ENCODE measurements around the gene FGF16. TPM values are rescaled to one million over a fixed set of nuclear protein-coding genes. Genes with fewer than 3 reads are reported as not detected.

The FGF16 gene
- polyA plus RNA-seq, 3 donors: not detected

GRCh38 chrX:77444075-77444474 is 3.1 kb upstream of the FGF16 start:
- Histone ChIP-seq H3K9me3 (replicated peaks in 1 of 2; ENCODE audit: control insufficient read depth in 1 of 2, insufficient read depth in 1 of 2, low read length in 2 of 2) (no peaks in the 10 kb centered on the region), H3K4me3 (replicated peaks in 1 of 3; ENCODE audit: low read depth in 2 of 3, low read length in 3 of 3) (no peak overlapping the region), H3K79me2 (ENCODE audit: insufficient read depth, low read length) (no peaks in the 10 kb centered on the region), H3K27me3 (ENCODE audit: control insufficient read depth in 2 of 2, insufficient read depth in 2 of 2, low read length in 2 of 2) (peaks cover 9 to 33% of the 10 kb centered on the region in 2 donors), H3K27ac (ENCODE audit: low read depth in 1 of 2, low read length in 2 of 2) (no peak overlapping the region), H3K9ac (ENCODE audit: insufficient read depth, low read length, poor library complexity, severe bottlenecking) (no peak overlapping the region), H4K20me1 (ENCODE audit: insufficient read depth, low read length) (no peaks in the 10 kb centered on the region), H3K4me1 (ENCODE audit: control insufficient read depth in 1 of 2, insufficient read depth in 2 of 2, low read length in 2 of 2) (peaks cover 27 to 29% of the 10 kb centered on the region in 2 donors), H3K4me2 (replicated peaks; ENCODE audit: extremely low read depth, low read length, poor library complexity, severe bottlenecking) (no peak overlapping the region), H3K36me3 (replicated peaks in 1 of 2; ENCODE audit: control insufficient read depth in 1 of 2, insufficient read depth in 2 of 2, low read length in 2 of 2) (no peaks in the 10 kb centered on the region), H2AFZ (ENCODE audit: insufficient read depth, low read depth, low read length, poor library complexity, severe bottlenecking) (no peak overlapping the region)
- H3K36me3 Mint-ChIP-seq: no peaks in the 10 kb centered on the region
- WGBS (ENCODE audit: insufficient coverage): no CpG with 5 or more reads among the region's 1 CpG
- intact Hi-C loops (cut with micrococcal nuclease): no loop called here
- DNase-seq: no peak
- no peak overlapping the region for H3K27ac Mint-ChIP-seq
- H3K4me3 Mint-ChIP-seq: no peak overlapping the region
- peaks cover 36% of the 10 kb centered on the region for H3K4me1 Mint-ChIP-seq
- peaks cover 0 to 18% (median 0%) of the 10 kb centered on the region in 7 donors for H3K9me3 Mint-ChIP-seq
- TF ChIP-seq CTCF (IDR thresholded peaks at IDR 0.05): no peak
- H3K27me3 Mint-ChIP-seq (ENCODE audit: low read depth in 3 of 3): peaks cover 24 to 34% (median 32%) of the 10 kb centered on the region in 3 donors

- Histone ChIP-seq H3K4me1 (ENCODE audit: control insufficient read depth in 1 of 2, insufficient read depth in 2 of 2, low read length in 2 of 2) (peaks cover 27 to 29% of the 10 kb centered on the region in 2 donors), H4K20me1 (ENCODE audit: insufficient read depth, low read length) (no peaks in the 10 kb centered on the region), H3K36me3 (replicated peaks in 1 of 2; ENCODE audit: control insufficient read depth in 1 of 2, insufficient read depth in 2 of 2, low read length in 2 of 2) (no peaks in the 10 kb centered on the region), H3K9ac (ENCODE audit: insufficient read depth, low read length, poor library complexity, severe bottlenecking) (no peak overlapping the region), H3K4me2 (replicated peaks; ENCODE audit: extremely low read depth, low read length, poor library complexity, severe bottlenecking) (no peak overlapping the region), H3K27me3 (ENCODE audit: control insufficient read depth in 2 of 2, insufficient read depth in 2 of 2, low read length in 2 of 2) (peaks cover 9 to 33% of the 10 kb centered on the region in 2 donors), H3K27ac (ENCODE audit: low read depth in 1 of 2, low read length in 2 of 2) (no peak overlapping the region), H3K4me3 (replicated peaks in 1 of 3; ENCODE audit: low read depth in 2 of 3, low read length in 3 of 3) (no peak overlapping the region), H3K9me3 (replicated peaks in 1 of 2; ENCODE audit: control insufficient read depth in 1 of 2, insufficient read depth in 1 of 2, low read length in 2 of 2) (no peaks in the 10 kb centered on the region), H3K79me2 (ENCODE audit: insufficient read depth, low read length) (no peaks in the 10 kb centered on the region), H2AFZ (ENCODE audit: insufficient read depth, low read depth, low read length, poor library complexity, severe bottlenecking) (no peak overlapping the region)
- DNase-seq: no peak
- Mint-ChIP-seq H3K4me1 (peaks cover 36% of the 10 kb centered on the region), H3K9me3 (peaks cover 0 to 19% (median 0%) of the 10 kb centered on the region in 7 donors), H3K27ac (no peak overlapping the region), H3K4me3 (no peak overlapping the region), H3K36me3 (no peaks in the 10 kb centered on the region), H3K27me3 (ENCODE audit: low read depth in 3 of 3) (peaks cover 24 to 36% (median 35%) of the 10 kb centered on the region in 3 donors)
- intact Hi-C loops (cut with micrococcal nuclease): no loop called here
- no CpG with 5 or more reads among the region's 3 CpGs for WGBS (ENCODE audit: insufficient coverage)
- no peak for TF ChIP-seq CTCF (IDR thresholded peaks at IDR 0.05)
These were observed 2.6 kb upstream of the FGF16 start for GRCh38 chrX:77444545-77444944.

Data from CD14-positive monocyte (primary cell).